GM18867 (cell line): ENCODE results near the gene RADX.
A peak's percentile ranks its signal among the peaks of the same experiment; 100 is the strongest.
"Not testable (repeated sequence)": the region's sequence is repeated elsewhere in the genome, so short reads cannot be mapped to it uniquely, and the experiment has no call there.

Experiments
- ATAC-seq: cut with Tn5 transposase; IDR thresholded peaks from one replicate; pipeline ENCODE4 v1.9.1; 2021; ENCODE audit warnings: mild to moderate bottlenecking, moderate library complexity; ENCODE audit not compliant: unreplicated experiment

The RADX gene, protein sequence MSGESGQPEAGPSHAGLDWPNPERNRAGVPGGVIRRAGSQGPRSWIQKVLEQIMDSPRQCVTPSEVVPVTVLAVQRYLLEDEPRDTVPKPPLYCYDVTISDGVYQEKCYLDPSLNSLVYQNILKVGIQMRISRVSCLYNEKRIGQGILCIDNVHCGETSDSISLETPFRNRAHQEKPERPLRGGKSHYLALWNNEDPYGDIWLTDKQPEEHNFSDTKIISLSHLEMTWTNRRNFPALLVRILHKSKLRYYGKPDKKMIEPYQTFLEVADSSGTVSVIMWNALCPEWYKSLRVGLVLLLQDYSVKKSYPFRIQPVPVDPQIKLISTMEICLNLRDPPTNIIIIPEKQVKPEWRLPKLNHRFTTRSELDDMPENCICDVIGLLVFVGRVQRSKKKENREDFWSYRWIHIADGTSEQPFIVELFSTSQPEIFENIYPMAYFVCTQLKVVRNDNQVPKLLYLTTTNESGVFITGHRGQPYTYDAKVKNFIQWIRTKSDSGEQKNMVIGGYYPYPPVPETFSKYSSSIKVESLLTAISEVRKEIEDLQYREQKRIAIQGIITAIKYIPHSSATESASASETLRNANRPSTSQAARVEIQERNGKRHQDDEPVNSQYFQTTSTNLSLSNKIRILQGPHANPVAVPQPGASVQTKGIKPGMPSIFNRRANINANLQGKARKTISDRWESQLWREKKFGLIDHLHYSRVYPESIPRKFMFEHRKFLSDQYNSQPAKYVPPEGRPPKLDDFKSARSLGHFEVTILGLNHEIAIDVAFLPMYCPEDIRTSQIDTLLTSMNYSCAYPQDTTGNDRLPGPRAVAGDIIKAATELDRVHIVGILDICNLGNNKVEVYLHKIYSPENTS

DNA sequence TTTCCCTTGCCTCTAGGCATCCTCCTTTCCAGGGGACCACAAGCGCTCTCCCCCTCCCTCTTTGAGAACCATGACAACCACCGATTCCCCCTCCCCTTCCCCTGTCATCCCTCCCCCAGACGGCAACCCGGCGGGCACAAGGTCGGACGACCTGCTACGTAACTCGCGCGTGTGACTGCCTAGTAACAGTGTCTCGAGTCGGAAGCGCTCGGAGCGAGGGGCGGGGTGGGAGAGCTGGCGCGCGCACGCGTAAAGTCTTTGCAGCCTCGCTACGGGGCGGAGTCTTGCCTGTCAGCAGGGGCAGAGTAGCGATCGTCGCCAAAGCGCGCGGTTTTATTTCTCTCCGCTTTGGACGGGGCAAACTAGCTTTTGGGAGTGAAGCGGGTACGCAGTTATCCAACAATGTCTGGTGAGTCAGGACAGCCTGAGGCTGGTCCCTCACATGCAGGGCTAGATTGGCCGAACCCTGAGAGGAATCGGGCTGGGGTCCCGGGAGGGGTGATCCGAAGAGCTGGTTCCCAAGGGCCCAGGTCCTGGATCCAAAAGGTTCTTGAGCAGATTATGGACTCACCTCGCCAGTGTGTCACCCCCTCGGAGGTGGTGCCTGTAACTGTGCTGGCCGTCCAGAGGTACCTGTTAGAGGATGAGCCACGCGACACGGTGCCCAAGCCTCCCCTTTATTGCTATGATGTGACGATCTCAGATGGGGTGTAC is at the start of gene RADX:
RADX (plus strand) TSS at position 300 of the 714 bp plus-strand sequence; CDS start at position 403, 103 bp downstream.
- ATAC-seq: peak; percentile 96

DNA sequence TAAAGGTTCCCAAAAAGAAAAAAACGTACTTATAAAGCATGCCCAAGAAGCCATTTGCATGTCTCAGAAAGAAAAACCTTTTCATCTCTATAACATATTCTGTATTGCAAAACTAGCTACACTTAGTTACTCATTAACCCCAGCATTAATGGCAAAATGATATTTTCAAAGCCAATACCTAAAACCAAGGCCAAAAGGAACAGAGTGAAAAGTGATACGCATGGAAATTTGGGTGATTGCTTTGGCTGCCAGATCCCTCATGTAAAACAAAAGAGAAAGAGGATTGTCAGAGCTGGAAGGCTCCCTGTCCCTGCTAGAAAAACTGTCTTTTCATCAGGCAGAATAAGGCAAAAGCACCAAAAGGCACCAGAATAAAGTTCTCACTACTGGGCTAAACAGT is 46.8 kb upstream of the RADX start:
- ATAC-seq: no peak

DNA sequence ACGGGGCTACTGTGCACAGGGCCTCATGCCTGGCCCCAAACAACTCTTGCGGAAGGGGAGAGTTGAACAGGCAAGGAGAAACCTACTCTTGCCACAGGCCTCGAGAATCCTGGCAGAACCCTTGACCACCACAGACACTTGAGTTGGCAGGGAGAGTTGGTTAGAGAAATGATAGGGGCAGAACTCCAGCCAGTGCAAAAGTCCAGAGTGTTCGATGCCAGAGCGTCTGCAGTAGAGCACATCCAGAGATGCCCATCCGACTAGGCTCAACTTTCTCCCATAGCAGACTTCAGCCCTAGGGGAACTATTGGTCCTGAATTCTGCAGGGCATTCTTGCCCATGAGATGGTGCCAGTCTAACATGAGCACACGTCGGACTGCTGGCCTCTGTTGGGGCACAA is 45.4 kb upstream of the RADX start:
- no peak for ATAC-seq

DNA sequence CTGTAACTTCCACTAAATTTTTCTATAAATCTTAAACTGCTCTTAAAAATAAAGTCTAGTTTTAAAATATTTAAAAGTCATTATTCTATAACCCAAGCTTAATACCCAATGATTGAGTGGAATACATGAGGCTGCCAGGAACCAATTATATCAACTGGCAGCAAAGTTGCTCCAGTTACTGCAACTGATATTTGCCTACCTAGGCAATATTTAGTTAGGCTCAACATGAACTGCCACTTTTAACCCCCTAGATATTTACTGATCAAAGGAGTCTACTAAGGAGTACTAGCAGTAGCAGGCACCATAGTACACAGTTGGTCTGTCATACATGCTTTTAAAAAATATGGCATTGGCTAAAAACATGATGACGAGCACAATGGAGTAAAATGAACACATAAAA is 29.9 kb upstream of the RADX start:
- no peak for ATAC-seq

DNA sequence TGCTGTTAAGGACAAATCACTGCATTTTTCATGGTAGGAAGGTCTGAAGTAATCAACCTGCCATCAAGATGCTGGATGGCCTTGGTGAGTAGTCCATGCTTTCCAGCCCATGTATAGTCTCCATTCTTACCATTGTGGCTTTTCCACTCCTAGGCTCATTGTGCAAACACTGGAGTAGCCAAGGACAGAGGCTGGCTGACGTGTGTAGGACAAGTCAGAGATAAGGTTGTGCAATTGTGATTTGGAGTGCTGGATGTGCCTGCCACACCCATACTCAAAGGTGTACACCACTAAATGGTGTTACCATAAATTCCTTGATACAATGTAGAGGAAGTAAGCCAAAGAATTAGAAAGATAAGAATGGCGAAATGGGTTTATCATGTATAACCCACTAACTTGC is 26.3 kb upstream of the RADX start:
- no peak for ATAC-seq

DNA sequence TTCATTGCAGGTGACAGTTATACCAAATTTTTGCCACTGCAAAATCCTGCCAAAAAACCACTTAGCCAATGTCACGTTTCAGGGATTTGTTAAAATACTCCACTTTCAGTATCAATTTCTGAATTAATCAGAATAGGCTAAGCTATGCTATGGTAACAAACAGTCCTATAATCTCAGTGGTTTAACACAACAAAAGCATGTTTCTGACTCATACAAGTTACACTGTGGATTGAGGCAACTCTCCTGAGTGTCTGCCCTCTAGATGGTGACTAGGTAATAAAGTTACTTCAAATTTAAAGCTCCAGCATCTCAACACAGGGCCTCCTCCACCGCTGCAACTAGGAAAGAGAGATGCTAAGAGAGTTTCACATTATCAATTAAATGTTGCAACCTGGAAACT is 23.0 kb upstream of the RADX start:
- ATAC-seq: peak; percentile 63

DNA sequence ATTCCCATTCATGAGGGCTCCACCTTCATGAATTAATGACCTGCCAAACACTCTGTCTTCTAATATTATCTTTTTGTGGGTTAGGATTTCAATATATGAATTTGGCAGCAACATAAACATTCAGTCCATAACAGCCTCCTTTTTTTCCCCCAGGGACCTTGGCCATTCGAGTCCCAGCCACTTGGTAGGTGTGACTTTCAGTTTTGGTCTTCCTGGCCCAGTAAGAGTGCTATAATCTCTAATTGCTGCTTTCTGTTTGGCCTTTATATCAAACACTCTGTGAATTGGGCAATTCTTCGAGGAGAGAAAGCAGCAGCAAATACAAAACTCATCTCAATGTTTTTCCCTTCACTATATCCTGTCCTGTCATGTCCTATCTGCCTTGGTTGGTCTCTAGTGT is 12.4 kb upstream of the RADX start:
- peak; percentile 87 for ATAC-seq

DNA sequence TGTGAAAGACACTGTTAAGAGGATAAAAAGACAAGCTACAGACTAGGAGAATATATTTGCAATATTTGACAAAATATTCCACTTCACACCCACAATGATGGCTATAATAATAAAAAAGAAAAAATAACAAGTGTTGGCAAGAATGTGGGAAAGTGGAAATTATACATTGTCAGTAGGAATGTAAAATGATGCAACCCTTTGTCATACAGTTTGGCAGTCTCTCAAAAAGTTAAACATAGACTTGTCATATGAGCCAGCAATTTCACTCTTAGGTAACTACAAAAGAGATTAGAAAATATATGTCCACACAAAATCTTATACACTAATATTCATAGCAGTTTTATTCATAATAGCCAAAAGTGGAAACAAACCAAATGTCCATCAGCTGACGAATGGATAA is 5.2 kb upstream of the RADX start:
- no peak for ATAC-seq

DNA sequence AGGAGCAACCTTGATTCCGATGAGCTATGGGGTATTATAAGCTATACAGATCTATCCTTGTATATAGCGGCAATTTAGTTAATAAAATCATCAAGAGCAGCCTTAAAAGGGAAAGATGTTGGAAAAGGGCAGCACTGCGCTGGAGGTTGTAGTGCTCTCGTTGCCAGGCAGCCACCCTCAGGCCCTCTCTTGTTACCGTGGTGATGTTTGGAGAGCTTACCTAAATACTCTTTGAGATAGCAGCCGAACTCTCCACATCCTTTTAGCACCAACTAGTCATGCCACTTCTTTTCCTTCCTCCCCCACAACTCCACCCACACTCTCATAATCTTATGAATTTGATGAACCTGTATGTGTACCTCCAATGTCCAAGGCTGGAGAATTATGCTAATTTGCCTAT is 3.8 kb upstream of the RADX start:
- no peak for ATAC-seq

DNA sequence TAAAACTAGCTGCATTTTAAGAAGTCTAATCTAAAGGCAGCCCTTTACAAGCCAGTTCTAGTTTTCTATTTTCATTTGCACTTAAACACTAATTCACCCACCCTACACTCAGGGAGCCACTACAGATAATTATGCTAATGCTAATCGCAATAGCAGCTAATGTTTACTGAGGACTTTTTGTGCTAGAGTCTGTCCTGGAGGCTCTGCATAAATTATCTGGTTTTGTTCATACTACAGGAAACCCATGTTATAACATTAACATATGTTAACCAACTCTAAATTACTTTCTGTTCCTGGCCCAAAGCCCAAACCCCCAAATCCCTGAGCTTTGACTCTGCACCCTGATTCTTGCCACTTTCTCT is 480 bp upstream of the RADX start:
- peak; percentile 17 for ATAC-seq

DNA sequence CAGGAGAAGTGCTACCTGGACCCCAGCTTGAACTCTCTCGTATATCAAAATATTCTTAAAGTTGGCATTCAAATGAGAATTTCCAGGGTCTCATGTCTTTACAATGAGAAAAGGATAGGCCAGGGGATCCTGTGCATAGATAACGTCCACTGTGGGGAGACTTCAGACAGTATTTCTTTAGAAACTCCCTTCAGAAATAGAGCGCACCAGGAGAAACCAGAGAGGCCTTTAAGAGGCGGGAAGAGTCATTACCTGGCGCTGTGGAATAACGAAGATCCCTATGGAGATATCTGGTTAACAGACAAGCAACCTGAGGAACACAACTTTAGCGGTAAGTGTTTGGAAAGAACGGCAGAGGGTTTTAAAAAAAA is 600 bp downstream of the RADX start:
- peak; percentile 24 for ATAC-seq

DNA sequence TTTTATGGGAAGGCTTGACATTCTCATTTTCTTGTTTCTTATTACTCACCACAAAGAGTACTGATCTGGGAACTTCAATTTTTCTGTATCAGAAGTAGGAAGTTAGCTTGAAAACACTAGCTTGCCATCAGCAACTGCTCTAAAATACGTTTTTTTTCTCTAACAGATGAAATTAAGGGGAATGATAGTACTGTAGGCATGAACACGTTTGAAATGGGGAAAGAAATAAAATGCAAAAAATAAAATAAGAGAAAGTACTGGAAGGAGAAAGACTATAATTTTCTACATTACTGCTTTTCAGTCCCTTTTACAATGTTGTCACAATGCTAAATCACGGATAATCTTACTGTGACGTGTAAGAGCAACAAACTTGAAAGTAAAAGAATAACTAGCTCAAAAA is 1.5 kb downstream of the RADX start:
- ATAC-seq: no peak

DNA sequence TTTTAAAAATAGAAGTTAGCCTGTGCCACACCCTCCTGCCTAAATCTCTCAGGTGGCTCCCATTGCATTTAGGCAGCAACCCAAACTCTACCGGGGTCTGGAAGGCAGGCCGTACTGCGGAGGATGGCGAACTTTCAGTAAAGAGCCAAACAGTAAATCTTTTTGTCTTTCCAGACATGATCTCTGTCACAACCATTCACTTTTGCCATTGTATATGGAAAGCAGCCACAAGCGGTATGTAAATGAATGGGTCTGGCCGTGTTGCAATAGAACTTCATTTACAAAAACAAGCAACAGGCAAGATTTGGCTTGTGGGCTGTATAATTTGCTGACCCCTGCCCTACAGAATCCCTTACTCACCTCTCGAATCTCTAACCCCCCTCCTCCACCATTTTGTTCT is 3.3 kb downstream of the RADX start:
- ATAC-seq: no peak

DNA sequence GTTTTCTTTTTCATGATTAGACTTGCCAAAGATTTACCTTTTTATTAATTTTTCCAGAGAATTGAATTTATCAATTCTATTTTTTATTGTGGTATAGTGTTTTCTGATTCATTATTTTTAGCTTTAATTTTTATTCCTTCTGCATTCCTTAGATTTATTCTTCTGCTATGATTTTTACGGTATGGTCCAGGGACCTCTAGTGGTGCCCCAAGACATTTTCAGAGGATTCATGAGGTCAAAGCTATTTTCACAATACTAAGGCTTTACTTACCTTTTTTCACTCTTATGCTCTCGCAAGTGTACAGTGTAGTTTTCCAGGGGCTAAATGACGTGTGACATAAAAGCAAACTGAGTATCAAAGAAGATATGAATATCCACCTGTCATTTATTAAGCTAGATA is 8.0 kb downstream of the RADX start:
- ATAC-seq: peak; percentile 70

DNA sequence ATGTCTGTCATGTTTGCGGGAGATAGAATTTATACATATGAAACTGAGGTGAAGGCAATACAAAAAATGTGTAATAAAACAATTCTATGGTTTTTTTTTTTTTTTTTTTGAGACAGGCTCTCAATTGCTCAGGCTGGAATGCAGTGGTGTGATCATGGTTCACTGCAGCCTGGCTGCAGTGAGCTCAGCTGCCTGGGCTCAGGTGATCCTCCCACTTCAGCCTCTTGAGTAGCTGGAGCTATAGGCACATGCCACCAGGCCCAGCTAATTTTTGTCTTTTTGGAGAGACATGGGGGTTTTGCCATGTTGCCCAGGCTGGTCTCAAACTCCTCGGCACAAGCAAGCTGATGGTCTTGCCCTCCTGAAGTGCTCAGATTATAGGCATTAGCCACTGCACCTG is 10.1 kb downstream of the RADX start:
- no peak for ATAC-seq

DNA sequence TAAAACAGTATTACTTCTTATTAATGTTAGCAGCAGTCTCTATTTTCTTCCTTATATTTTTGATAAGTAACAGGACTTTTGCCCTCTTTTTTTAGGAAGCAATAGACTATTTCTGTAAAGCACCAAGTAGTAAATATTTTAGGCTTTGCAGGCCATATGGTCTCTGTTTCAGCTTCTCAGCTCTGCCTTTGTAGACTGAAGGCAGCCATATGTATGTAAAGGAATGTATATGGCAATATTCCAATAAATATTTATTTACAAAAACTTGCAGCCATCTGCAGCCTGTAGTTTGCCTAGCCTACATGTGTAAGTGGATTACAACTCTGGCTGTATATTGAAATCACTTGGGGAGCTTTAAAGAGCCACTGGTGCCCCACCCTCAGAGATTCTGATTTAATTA is 15.0 kb downstream of the RADX start:
- ATAC-seq: no peak

DNA sequence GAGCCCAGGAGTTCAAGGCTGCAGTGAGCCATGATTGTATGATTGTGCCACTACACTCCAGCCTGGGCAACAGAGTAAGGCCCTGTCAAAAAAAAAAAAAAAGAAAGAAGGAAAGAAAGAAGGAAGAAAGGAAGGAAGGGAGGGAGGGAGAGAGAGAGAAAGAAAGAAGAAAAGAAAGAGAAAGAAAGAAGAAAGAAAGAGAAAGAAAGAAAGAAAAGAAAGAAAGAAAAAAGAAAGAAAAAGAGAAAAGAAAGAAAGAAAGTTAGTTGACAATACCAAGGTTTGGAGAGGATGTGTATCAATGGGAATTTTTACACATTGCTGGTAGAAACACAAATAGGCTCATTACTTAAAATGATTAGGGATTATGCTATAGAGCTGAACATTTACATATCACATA is 19.8 kb downstream of the RADX start:
- ATAC-seq: no peak

DNA sequence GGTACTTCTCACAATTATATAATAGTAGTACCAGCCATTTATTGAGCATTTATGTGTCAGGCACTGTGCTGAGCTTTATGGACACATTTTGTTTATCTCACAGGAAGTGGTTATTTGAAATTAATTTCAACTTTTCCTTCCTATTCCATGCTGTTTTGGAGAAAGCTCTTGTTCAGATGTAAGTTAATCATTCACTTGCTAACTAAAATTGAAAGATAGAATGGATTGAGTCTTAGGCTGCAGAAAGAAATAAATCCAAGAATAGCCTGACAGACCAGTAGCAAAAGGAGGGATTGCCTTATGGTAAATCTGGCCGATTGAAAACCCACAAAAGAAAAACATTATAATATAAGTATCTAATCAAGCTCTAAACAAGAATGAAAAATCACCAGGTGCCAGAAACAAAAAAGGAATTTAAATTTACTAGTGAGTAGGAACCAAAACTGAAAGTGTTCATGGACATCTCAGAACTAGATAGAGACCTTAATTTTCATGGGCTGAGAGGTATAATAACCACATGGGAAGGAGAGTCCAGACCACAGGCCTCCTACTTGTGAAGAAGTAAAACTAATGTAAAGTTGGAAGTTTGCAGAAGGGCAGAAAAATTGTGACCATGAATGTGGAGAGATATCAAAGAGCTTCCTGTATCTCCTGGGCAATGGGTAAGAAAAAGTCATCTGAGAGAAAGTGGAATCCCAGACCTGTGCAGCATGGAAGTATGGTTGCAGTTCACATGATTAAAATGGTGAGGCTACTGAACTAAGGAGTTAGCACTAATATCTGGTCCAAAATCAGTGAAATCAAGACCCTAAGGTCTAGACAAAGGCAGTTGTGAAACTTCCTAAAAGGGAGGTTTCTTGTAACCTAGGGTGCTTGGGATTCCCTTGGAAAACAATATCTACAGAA is 38.0 kb downstream of the RADX start:
- peak; percentile 99 for ATAC-seq

DNA sequence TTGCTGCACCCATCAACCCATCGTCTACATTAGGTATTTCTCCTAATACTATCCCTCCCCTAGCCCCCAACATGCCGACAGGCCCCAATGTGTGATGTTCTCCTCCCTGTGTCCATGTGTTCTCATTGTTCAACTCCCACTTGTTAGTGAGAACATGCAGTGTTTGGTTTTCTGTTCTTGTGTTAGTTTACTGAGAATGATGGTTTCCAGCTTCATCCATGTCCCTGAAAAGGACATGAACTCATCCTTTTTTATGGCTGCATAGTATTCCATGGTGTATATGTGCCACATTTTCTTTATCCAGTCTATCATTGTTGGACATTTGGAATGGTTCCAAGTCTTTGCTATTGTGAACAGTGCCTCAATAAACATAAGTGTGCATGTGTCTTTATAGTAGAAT is 41.8 kb downstream of the RADX start:
- not testable (repeated sequence) for ATAC-seq

DNA sequence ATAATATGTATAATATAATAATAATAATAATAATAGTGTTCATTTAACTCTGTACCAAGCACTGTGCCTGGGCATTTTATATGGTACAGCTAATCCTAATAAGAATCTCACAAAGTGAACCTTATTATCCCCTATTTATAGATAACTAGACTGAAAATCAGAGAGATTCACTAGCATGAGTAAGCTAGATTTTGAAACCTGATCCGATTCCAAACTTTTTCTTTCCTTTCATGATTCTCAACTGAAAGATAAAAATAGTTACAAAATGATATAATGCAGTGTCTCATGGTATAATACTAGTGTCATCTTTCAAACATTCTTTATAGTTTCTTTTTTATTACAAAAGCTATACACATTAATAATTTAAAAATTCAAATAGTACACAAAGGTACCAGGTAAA is 58.9 kb downstream of the RADX start:
- ATAC-seq: no peak

DNA sequence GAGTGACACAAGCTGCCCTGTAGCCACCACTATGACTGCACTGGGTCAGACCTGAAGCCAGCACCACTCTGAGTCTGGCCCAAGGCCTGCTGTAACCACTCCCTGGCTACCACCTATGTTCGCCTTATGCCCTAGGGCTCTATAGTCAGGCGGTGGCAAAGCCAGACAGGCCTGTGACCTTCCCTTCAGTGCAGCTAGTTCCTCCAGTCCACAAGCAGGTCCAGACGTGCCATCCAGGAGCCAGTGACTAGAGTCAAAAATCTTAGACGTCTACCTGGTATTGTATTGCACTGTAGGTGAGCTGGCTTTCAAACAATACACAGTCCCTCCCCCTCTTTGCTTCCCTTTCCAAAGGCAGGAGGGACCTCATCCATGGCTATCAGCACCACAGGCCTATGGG is 60.7 kb downstream of the RADX start:
- no peak for ATAC-seq
